Stimulated activated naive CD8-positive, alpha-beta T cell treated with anti-CD3 and anti-CD28 coated beads, Interleukin-15, Interleukin-2, amounts not matched to agents 100 U/mL and 50 U/mL, for 24 hours (primary cell): Measurements from ENCODE around the gene PDZD7.

Experiments used
- ATAC-seq: fragments of 150-1000 bp; cut with Tn5 transposase; one replicate; pipeline ENCODE4 v1.10.0; 2021
- DNase-seq: peaks from one replicate; pipeline ENCODE4 v3.0.0; 2021

Gene PDZD7

DNA sequence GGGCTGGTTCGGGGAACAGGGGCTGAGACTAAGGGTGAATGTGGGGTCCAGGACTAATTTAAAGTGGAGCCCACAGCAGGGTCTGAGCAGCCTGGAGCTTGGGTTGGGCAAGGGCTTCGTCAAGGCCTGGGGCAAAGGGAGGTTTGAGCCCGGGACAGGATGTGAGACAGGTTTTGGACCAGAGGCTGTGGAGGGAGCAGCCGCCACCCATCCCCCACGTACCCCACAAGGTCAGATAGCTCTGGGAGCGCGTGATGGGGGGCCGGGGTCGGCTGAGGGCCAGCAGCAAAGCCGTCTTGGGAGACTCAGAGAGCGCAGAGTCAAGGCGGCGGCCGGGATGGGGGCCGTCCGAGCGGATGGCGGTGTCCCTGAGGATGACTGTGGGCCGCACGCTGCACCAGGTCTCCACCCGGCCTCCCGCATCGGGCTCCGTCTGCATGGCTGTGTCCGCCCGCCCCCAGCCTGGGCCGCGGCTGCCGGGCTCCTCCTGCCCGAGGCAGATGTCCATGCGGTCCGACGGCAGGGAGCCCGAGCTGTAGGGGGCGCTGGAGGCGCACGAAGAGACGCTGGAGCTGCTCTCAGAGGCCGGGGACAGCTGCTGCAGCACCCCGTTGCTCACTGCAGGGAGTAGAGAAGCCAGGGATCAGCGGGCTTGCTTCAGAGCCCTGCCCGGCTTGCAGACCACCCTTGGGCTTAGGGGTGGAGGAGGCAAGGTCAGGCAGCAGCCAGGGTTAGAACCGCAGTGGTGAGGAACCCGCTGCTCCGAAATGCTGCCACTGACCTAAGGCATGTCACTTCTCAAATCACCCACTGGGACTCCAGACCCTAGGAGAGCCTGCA is 12.1 kb downstream of the PDZD7 start:
- ATAC-seq: peak; percentile 75
- DNase-seq: peak; percentile 90

DNA sequence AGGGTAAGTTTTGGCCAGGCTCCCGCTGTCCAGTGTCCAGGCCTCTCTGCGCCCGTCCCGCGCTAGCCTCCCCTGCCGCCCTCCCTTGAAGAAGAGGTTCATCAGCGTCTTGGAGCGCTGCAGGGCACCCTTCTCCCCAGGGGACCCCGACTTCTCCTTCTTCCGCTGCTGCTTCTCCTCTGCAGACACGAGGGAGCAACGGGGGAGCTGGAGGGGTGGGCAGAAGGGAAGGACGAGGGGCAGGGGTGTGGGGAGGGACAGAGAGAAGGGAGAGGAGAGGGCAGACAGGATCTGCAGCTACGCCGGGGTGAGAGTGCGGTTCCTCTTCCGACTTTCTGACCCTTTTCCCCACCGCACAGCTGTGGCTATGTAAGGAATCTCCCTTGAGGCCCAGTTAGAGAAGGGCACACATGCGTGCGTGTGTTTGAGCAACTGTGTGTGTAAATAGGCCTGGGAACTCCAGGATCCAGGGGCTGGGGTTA is 12.8 kb downstream of the PDZD7 start:
- DNase-seq: no peak
- no peak for ATAC-seq

GRCh38 chr10:101016814-101017213 is 14.1 kb downstream of the PDZD7 start:
- DNase-seq (no peak), ATAC-seq (no peak)

GRCh38 chr10:101015582-101015973 is 15.4 kb downstream of the PDZD7 start:
- ATAC-seq: no peak
- no peak for DNase-seq

- DNase-seq: no peak
Measured at GRCh38 chr10:101014966-101015581, 15.9 kb downstream of the PDZD7 start.

DNA sequence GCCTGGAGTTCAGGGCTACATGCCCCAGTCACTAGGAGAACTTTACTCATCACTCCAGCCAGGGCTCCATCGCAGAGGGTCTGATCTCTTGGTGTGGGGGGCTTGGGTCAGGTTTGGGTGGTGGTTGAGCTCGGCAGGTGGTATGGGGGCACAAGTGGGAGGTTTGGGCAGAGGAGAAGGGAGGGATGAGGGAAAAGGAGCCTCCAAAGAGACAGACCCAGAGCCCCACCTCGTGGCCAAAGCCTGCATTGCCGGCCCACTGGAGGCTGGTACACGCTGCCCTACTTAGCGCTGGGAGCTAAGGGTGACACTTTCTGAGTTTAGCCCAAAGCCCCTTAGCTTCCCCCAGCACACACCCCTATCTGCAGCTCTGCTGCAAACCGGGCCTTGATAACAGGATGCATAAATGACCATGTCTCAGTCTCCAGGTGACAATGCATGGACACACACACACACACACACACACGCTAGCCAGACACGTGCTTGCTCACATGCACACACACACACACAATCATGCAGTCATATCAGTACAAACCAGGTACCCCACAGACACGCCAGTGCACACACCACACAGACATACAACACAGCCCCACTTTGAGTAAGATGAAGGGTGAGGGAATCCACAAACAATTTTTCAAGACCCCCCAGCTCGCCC is 16.6 kb downstream of the PDZD7 start:
- ATAC-seq: no peak
- DNase-seq: peak; percentile 89

More at GRCh38 chr10:101014966-101015581, 15.9 kb downstream of the PDZD7 start:
- ATAC-seq: peak; percentile 29

DNA sequence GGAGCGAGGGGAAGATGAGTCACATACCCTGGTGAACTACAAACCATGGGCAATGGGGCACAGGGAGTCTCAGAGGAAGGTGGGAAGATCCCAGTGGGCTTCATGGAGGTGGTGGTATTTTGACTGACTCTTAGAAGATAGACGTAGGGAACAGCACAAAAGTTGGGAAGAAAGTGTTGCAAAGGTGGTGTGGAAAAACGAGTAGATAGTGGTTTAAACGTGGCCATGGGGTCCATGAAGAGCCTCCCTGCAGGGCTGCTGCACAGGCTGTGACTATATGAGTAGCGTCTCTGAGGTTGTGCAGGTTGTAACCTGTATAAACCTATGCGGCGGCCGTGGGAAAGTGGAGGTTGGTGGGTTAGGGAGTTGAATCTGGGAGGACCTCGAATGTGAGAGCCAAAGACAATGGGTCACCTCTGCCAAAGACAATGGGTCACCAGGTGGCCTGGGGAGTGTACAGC is 17.5 kb downstream of the PDZD7 start:
- ATAC-seq: no peak
- DNase-seq: no peak

GRCh38 chr10:101012525-101013364 is 18.2 kb downstream of the PDZD7 start:
- DNase-seq: peak; percentile 88
- peak; percentile 84 for ATAC-seq

GRCh38 chr10:101011517-101012423 is 19.2 kb downstream of the PDZD7 start:
- ATAC-seq: no peak
- DNase-seq: no peak

DNA sequence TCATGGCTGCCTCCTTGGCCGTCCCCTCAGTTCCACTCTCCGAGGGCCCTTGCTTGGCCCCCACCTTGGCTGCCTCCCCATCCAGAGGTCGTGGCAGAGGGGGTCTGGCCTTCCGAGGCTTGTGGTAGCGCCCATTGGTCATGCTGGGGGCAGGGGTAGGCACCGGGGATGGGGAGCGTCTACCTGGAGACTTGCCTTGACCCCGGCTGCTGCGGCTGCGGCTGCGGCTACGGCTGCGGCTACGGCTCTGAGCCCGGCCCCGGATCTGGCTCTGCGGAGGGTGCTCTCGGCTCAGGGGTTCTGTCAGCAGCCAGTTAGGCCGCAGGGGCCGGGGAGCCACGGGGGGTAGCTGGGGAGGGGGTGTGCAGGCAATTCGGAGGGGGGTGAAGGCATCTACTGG is 20.6 kb downstream of the PDZD7 start:
- DNase-seq (no peak), ATAC-seq (no peak)

- ATAC-seq (no peak), DNase-seq (no peak)
Measured at GRCh38 chr10:101008823-101009423, 22.0 kb downstream of the PDZD7 start.

DNA sequence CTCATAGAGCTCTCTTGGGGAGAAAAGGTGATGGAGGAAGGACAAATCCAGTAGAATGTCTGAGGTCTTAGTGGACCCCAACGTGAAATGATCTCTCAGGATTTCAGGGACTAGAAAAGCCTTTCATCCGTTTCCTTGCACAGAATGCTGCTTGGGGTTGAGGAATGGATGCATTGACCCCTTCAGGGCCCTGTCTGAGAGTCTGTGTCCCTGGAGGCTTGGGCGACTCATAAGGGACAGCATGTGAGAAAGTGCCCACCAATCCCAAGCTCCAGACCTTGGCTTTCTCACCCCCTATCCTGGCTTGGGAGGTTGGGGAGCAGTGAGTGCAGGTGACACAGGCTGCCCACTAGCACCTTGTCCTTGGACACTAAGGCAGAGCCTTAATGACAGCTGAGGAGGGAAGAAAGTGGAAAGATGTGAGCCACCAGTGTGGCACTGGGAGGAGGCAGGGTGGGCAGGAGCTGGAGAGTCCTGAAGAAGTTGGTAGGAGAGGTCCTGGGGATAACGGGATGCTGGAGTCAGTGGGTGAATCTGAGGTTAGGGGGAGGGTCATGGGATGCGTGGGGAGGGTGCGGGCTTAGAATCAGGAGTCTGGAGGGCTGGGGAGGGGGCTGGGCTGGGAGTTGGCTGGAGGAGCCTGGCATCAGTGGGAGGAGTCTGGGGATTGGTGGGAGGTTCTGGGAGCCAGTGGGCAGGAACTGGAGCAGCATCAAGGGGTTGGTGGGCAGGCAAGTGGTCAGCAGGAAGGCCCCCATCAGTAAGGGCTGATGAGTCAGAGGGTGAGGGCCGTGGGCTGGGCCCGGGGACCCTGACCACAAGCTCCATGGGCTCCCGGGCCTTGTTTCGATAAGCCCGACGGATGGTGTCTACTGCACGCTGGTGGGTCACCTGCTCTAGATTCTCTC is 22.8 kb downstream of the PDZD7 start:
- no peak for DNase-seq
- no peak for ATAC-seq

GRCh38 chr10:101007099-101007711 is 23.7 kb downstream of the PDZD7 start:
- ATAC-seq: no peak
- DNase-seq: no peak

DNA sequence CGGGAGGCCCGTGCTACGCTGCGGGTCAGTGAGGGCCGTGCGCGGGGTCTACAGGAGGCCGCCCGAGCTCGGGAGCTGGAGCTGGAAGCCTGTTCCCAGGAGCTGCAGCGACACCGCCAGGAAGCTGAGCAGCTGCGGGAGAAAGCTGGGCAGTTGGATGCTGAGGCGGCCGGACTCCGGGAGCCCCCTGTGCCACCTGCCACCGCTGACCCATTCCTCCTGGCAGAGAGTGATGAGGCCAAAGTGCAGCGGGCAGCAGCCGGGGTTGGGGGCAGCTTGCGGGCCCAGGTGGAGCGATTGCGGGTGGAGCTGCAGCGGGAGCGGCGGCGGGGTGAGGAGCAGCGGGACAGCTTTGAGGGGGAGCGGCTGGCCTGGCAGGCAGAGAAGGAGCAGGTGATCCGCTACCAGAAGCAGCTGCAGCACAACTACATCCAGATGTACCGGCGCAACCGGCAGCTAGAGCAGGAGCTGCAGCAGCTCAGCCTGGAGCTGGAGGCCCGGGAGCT is 24.3 kb downstream of the PDZD7 start:
- DNase-seq: no peak

DNA sequence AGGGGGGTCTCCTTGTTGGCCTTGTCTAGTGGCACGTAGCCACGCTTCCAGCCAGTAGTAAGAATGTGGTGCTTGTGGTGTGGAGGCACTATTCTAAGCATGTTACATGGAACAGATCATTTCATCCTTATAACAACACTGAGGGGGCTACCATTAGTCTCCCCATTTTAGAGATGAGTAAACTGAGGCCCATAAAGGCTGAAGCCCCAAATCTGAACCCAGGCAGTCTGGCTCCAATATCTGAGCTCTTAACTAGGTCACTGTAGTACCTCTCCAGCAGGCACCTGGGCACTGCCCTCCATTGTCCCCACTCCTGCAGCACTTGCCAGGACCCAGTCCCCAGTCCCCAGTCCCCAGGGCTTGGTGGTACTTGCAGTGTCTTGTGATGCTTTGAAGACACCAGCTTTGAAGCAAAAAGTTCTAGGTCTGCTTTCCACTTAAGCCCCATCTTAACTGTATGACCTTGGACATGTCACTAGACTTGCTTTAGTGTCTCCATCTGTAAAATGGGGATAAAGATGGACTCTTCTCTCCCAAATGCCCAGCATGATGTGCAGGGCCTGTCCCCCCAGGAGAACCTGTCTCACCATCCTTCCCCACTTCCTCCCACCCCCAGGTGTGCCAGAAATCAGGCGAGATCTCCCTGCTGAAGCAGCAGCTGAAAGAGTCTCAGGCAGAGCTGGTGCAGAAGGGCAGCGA is 24.9 kb downstream of the PDZD7 start:
- no peak for DNase-seq
- ATAC-seq: no peak

More for the DNA sequence above, 24.3 kb downstream of the PDZD7 start:
- ATAC-seq: no peak

DNA sequence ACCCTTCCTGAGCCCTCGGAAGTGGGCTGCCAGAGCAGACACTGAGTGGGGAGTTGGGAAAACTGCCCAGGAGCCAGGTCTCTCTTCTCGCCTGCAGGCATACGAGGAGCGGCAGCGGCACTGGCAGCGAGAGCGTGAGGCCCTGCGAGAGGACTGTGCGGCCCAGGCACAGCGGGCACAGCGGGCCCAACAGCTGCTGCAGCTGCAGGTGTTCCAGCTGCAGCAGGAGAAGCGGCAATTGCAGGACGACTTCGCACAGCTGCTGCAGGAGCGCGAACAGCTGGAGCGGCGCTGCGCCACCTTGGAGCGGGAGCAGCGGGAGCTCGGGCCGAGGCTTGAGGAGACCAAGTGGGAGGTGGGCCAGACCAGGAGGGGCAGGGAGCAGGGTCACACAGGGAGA is 25.6 kb downstream of the PDZD7 start:
- ATAC-seq: no peak
- no peak for DNase-seq

GRCh38 chr10:101003639-101004206 is 27.2 kb downstream of the PDZD7 start:
- DNase-seq (no peak), ATAC-seq (no peak)

GRCh38 chr10:101002456-101002855 is 28.5 kb downstream of the PDZD7 start:
- ATAC-seq: no peak
- no peak for DNase-seq
